HG02852 (cell line): ENCODE results near the gene PDXK.

Experiments used
- ATAC-seq: cut with Tn5 transposase; IDR thresholded peaks from one replicate; pipeline ENCODE4 v1.9.1; 2021; ENCODE audit warnings: mild to moderate bottlenecking, moderate library complexity; ENCODE audit not compliant: unreplicated experiment

The PDXK gene

DNA sequence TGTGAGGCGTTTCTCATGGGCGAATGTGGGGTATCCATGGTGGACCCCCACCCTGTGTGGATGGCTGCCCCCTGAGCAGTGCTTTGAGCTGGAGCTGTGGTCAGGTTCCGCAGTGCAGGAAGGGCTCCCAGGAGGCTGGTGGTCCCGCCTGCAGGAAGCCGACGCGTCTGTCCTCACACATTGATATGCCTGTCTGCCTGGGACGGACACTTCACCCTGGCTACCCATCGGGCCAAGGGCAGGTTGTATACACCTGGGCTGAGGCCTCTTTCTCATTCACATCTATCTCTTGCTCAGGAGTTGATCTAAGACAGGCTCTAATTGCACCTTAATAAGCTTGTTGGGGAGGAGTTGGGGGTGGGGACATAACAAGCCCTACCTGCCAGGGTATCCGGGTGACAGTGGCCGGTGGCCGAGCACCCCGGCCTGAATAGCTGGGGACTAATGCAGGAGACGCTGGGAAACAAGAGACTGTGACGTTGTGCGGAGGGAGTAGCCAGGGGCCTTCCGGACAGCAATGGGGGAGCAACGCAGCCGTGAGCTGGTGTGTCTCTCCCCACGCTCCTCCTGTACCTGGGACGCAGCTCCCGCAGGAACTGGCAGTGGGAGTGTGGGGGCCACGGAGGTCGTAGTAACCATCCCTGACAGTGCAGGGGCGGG lies 21.7 kb downstream of the PDXK start:
- no peak for ATAC-seq

DNA sequence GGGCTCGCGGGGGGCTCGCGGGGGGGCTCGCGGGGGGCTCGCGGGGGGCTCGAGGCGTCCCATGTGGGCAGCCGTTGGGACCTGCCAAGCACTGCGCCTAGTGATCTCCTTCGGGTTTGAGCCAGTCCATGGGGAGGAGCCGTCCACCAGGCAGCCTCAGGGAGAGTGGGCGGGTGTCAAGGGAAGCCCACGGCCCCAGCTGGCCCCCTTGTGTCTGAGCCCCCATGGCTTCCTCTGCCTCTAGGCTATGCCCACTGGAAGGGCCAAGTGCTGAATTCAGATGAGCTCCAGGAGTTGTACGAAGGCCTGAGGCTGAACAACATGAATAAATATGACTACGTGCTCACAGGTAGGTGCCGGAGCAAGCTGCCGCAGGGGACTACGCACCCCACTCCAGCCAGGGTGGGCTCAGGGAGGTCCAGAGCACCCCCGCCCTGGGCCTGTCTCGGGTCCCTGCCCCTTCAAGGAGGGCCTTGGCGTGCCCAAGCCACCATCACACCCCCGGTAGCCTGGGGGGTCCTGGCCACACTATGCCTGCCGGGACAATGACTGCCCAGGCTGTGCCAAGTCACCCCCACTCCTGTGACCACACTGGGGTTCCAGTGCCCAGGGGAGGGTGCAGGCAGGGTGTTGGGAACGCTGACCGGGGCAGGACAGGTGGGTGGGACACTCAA lies 22.6 kb downstream of the PDXK start:
- no peak for ATAC-seq

DNA sequence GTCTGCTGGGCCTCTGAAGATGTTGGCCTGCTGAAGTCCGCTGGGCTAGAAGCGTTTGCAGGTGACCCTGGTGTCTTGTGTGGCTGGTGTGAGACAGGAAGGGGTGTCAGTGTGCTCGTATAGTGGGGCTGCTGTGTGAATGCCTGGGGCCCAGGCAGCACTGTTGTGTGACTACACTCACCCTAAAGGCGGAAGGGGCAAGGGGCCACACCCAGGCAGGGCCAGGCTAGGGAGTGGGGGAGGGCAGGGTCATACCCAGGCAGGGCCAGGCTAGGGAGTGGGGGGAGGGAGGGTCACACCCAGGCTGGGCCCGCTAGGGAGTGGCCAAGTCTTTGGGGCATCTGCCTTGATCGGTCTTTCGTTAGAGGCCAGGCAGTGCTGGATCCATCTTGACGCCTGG lies 25.0 kb downstream of the PDXK start:
- ATAC-seq: no peak

DNA sequence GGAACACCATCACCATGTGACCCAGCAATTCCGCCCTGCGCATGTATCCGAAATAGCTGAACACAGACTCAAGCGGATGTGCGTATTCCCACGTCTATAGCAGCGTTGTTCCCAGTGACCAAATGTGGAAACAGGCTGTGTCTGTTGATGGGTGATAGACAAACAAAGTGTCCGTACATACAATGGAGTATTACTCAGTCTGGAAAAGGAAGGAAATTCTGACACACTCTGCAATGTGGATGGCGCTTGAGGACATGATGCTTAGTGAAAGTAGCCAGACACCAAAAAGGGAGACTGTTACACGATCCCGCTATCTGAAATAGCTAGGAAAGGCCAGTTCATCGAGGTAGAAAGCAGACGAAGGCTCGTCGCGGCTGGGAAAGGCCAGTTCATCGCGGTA lies 25.8 kb downstream of the PDXK start:
- ATAC-seq: no peak

DNA sequence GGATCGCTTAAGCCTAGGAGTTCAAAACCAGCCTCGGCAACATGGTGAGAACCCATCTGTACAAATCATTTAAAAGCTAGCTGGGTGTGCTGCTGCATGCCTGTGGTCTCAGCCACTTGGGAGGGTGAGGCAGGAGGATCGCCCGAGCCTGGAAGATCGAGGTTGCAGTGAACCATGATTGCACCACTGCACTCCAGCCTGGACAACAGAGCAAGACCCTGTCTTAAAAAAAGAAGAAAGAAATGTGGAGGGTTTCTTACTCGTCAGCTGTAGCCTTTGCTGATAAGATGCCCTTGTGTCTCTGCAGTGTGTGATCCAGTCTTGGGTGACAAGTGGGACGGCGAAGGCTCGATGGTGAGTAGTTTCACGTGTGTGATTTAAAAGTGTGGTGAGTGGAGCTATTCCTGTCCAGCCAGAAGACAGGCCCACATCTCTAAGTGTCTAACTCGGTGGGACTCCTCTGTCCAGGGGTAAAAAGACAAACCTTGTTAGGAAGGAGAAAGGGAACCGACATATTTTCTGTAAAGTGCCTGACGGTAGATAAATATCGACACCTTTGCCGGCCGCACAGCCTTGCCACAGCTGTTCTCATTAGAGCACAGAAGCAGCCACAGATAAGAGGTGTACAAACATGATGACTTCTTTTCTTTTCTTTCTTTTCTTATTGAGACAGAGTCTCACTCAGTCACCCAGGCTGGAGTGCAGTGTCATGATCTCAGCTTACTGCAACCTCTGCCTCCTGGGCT lies 27.0 kb downstream of the PDXK start:
- ATAC-seq: no peak

DNA sequence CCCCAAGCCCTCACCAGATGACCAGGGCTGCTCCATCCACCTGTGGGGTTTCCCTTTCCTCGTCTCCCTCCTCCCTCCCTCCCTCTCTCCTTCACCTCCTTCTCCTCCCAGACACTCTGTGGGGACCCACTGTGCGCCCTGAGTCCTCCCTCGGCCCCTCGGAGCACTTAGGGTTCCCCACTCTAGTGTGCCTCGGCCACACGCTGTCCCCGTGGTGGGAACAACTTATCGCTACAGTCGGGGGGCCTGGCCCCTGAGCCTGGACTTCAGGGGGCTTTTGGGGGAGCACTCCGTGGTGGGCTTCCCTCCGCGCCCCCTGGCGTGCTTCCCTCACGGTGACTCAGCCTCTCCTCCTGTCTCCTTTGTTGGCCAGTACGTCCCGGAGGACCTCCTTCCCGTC lies 29.7 kb downstream of the PDXK start:
- no peak for ATAC-seq

DNA sequence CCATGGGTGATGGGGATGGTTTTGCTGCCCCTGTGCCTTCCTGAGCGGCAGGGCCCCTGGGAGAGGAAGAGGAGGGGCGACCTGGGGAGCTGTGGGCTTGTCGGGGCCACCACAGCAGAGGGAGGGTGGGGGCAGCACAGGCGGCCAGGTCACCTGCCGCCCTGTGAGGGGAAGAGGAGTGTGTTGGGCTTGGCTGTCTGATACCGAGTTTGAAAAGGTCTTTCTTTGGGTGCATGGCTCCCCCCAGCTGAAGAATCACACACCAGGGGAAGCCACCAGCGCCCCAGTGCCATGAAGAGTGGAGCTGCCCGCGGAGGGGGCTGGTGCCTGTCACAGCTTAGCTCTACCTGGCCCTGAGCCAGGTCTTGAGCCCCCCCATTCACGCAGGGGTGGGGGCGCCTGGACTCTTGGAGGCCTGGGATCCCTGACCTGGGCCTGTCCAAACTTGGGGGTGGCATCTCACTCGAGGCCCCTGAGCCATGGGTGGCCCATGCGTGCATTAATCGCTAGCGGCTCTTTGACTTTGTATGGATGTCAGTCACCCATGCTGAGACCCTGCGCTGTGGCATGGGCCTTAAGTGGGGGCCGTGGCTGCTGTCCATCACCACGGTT lies 30.8 kb downstream of the PDXK start:
- no peak for ATAC-seq

DNA sequence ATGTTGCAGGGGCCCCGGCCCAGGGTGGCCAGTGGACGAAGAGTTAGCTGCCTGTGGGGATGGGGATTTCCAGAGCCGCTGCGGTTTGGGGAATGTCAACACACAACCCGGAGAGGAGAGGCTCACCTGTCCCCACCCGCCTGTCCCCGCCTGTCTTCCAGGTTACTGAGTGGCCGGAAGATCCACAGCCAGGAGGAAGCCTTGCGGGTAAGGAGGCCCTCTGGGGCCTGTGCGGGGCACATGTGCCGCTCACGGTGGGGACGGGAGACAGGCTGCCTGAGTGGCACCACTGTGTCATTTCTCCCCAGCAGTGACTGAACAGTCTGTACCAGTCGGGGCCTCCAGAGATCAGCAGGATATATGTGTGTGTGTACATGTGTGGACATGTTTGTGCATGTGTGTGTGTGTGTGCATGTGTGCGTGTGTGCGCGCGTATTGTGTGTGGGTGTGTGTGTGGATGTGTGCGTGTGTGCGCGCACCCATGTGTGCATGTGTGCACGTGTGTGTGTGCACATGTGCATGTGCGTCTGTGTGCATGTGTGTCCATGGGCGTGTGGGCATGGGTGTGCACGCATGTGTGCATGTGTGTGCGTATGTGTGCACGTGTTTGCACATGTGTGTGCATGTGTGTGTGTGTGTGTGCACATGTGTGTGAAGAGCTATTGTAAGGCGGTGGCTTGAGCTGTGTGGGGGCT lies 31.6 kb downstream of the PDXK start:
- no peak for ATAC-seq

DNA sequence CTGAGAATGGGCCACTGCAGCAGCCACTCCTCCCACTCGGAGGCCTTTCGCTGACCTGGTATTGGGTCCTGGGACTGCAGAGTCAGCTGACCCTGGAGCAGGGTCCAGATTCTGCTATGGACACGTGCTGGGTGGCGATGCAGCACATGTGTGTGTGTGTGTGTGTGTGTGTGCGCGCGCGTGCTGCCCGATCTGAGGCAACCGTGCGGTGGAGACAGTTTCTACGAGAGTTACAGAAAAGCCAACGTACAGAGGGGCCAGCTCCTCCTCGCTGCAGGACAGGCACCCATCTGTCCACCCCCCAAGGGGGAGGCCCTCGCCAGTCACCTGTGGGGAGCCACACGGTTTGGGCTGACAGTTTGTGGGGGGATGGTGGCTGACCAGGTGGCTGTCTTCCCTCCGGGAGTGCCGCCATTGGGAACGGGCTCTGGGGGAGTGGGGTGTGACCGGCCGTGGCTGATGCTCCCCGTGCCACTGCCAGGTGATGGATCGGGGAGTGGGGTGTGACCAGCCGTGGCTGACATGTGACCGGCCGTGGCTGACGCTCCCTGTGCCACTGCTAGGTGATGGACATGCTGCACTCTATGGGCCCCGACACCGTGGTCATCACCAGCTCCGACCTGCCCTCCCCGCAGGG lies 33.1 kb downstream of the PDXK start:
- ATAC-seq: no peak

DNA sequence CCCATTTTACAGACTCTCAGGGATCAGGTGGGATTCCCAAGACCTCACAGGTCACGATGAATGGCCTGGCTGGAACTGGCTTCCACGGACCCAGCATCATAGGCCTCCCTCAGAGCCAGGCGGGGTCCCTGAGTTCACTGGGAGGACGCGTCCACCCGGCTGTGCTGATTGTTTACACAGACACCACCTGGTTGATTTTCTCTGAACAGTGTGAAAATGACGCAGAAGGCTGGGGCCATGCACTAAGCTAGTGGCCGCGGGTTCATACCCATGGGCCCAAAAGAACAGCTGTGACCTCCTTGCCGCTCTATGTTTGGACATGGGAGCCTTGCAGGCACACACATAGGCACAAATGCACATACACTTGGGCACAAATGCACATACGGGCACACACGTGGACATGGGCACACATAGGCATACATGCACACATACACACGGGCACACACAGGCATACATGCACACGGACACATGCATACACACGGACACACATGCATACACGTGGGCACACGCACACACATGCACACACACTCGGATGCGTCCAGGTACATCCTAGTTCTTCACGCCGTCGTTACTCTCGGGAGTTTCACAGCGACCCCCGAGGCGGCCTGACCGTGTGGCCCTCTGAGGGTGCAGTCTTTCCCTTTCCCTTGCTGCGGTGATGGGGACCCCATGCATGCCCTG lies 34.0 kb downstream of the PDXK start:
- no peak for ATAC-seq

DNA sequence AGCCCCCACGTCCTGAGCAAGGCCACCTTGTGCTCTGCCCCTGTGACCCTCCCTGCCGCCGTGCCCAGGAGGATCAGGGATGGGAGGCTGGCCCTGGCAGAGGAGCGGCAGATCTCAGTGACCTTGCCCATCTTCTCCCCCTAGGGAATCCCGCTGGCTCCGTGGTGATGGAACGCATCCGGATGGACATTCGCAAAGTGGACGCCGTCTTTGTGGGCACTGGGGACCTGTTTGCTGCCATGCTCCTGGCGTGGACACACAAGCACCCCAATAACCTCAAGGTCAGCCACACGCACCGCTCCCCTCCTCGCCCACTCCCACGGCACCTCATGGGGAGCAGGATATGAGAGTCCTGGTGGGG lies 34.5 kb downstream of the PDXK start:
- ATAC-seq: no peak

DNA sequence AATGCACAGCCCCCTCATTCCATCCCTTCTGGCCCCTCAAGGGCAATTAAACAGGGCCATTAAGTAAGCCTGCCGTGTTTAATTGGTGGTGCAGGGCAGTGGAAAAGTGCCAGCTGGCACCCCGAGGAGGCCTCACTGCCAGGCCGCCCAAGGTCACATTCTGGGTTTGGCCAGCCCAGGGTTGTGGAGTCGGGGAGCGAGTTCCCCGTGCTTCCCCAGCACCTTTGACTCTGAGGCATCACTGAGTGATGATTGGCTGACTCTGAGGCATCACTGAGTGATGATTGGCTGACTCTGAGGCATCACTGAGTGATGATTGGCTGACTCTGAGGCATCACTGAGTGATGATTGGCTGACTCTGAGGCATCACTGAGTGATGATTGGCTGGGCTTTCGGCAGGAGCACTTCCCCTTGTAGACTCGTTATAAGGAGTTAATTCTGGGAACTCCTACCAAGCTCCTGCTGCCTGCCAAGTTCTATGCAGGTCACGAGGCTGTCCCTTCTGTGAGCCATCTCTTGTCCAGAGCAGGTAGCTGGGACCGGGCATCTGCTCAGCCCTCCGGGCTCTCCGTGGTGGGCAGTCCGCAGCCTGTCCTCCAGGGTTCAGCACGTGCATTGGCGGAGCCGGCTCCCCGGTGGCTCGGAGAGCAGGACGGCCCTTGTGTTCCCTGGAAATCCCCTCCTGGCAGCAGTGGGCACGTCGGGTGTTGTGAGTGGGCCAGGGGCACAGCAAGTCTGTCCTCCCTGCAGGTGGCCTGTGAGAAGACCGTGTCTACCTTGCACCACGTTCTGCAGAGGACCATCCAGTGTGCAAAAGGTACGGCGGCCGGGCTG lies 36.2 kb downstream of the PDXK start:
- ATAC-seq: no peak

DNA sequence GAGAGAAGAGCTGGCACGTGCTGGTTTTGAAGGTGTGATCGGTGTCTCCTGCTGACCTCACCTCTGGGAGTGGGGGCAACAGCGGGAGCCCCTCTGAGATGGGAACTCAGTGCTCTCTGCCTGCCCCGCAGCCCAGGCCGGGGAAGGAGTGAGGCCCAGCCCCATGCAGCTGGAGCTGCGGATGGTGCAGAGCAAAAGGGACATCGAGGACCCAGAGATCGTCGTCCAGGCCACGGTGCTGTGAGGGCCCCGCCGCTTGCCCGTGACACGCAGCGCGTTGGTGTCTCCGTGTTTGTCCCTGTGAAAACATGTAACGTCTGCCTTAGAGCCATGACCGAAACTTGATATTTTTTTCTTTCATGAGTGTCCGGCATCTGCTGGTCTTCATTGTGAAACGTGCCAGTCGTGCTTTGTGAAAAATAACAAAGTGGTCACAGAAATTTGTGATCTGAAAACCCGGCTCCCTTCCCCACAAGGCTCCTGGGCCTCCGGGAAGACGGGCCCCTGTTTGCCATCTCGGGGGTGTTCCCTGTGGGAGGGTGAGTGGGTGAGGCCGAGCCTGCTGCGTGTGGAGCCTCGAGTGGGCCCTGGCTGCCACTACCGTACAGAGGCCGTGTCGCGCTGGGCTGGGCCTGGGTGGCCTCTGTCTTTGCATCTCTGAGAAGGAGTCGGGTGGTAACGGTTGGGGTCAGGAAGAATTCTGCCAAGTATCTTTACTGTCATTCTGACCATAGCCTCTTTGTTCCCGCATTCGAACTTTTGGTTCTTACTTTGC lies 37.1 kb downstream of the PDXK start:
- ATAC-seq: no peak

DNA sequence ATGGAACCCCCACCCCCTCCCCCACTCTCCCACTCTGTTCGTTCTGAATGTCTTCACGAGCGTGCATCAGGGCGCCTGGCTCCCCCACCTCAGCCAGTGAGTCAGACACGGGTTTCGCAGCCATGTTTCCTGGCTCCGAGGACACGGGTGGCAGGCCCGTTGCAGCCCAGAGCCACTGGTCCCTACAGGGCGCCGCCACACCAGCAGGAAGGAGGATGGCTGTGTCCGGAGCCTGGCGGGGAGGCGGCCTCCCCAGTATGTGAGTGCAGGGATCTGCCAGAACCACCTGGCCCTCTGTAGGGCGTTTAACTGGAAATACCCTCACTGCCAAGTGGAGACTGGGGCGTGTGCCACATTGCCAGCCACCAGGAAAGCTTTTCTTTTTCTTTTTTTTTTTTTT lies 38.7 kb downstream of the PDXK start:
- no peak for ATAC-seq

DNA sequence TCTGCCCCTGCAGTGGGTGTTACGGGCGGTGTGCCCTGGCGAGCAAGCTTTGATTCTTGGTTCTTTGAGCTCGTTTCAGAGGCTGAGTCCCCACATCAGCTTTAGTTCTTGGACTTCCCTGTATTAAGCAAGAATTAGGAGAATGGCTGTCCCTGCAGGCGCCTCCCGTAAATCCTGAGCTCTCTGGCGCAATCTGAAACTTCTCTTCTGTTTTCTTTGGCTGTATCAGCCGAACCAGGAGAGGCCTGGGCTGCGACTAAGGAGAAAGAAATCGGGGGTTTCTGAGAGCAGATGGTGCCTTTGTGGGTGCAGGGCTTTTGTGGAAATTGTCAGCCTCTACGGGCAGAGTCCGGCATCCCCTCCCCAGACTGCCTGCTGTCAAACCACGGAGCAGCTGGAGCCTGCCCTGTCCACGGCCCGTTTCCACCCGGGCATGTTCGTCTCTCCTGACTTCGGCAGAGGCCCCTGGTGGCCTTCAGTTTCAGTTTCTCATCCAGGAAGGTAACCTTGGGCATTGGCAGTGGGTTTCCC lies 39.2 kb downstream of the PDXK start:
- ATAC-seq: no peak

DNA sequence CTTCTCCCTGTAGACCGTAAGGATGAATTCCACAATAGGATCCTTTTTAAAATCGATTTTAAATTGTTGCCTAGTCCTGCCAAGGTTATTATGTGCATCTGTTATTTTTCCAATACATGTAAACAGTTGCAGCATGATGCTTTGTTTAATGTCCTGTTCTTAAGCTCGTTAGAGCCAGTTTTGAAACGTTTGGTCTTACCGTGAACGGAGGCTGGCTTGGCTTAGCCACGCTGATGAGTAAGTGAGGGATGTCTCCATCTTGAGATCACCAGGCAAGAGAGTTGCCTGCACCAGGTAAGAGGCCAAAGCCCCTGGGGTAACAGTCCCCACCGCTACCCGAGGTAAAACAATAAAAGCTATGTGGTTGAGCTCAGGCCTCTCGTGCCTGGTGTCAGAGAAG lies 39.9 kb downstream of the PDXK start:
- ATAC-seq: no peak

DNA sequence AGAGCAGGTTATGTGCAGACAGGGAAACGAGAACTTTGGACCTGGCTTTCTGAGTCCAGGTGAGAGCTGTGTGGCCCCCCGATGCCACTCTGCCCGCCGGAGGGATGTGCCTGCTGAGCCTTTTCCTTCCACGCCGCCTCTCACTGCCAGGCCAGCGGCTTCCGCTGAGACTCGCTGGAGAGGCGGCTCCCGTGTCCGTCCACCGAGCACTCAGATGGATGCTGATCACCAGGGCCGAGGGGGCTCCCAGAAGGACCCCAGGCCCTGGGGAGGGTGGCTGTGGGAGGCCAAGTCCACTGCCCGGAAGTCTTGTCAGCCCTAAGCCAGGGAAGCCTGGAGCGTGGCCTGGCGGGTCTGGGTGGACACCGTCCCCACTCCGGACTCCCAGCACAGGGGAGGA lies 40.7 kb downstream of the PDXK start:
- no peak for ATAC-seq

DNA sequence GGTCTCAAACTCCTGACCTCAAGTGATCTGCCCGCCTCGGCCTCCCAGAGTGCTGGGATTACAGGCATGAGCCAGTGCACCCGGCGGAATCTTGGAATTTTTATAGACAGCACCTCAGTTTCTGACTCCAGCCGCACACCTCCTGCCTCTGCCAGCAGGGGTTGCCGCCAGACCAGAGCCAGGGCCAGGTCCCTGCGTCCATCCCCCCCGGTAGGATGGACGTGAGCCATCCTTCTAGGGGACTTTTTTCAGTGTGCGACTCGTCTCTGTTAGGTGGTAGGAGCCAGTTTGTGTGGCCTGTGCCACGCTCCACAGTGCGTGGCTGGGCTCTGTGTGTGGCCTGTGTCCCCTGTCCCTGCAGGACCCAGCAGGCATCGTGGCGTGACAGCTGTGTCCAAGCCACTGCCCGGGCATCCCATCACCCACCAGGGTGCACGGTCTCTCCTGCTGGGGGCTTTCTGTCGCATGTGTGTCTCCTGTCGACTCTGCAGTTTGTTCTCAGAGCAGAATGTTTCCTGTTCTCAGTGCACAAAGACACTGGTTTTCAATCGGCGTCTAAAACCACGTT lies 41.5 kb downstream of the PDXK start:
- ATAC-seq: no peak
